ENCODE data around the gene CCDC33. TPM values are rescaled to one million over a fixed set of nuclear protein-coding genes. Genes with fewer than 3 reads are reported as not detected.

CCDC33 gene
- total RNA-seq, 4 donors from 2014 or later = 0.13 TPM; not detected in 3

- H3K27ac ChIP-seq = no peak overlapping the region
- H3K27me3 ChIP-seq = no peaks in the 10 kb centered on the region
- H3K4me3 ChIP-seq (replicated peaks in 1 of 3) = no peak overlapping the region
- 95 to 96% methylated on average over 8 to 9 of the region's 9 CpGs for WGBS, 2 donors
- no peak for DNase-seq
- H3K9me3 ChIP-seq = no peaks in the 10 kb centered on the region
- H3K4me1 ChIP-seq = no peaks in the 10 kb centered on the region
- intact Hi-C loops (cut with DNase I) = no loop called here
- TF ChIP-seq POLR2A (IDR thresholded peaks at IDR 0.05) = no peak
- TF ChIP-seq CTCF (IDR thresholded peaks at IDR 0.05) = no peak
- no peaks in the 10 kb centered on the region for H3K36me3 ChIP-seq
Observed at GRCh38 chr15:74339371-74339770, 103.2 kb downstream of the CCDC33 start.

DNA sequence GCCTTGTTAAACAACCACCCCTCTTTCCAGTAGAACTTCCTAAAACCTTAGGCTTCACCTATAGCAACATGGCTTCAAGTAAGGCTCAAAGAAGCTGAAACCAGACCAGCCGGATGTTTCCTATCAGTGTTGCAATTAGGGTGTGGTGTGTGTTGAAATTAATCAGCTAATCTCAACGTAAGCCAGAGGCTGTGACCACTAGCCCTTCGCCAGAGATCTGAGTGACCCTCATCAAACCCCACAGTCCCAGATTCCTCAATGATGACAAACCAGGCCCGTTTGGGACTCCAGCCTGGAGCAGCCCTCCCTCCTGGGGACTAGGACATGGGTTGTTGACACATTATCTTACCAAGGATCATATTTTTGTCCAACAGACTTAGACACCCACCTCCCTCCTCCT lies 104.0 kb downstream of the CCDC33 start:
- Histone ChIP-seq H3K27me3 (no peaks in the 10 kb centered on the region), H3K4me3 (replicated peaks in 1 of 3) (no peak overlapping the region), H3K27ac (no peak overlapping the region), H3K9me3 (no peaks in the 10 kb centered on the region), H3K4me1 (no peaks in the 10 kb centered on the region), H3K36me3 (no peaks in the 10 kb centered on the region)
- no peak for DNase-seq
- WGBS, 2 donors = 63 to 64% methylated on average over 4 of the region's 4 CpGs
- TF ChIP-seq POLR2A (IDR thresholded peaks at IDR 0.05) = no peak
- TF ChIP-seq CTCF (IDR thresholded peaks at IDR 0.05) = no peak
- intact Hi-C loops (cut with DNase I) = no loop called here

DNA sequence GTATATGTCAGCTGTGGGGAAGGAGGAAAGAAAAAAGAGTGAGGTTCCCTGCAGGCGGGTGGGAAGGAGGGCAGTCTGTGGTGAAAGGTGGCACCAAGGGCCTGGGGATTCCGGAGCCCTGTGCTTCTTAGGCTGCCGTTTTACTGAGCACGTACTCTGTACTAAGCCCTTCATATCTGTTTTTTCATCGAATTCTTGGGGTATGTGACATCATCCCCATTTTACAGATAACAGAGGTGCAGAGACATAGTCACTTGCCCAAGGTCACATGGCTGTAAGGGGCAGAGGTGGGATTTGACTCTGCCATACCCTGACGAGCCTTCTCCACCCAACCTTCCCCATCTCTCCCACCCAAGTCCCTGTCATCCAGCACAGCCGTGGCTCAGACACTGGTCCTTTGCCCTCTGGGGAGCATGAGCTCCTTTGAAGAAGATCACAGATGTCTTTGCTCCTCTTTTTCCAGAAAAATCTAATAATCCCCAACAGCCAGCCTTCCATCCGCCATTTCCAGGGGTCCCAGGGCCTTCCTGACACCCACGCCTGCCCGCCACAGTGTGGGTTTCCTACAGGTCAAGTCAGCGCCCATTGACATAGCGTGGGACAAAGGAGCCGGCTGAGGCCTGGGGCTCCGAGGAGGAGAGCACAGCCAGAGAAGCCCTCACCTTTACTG lies 107.1 kb downstream of the CCDC33 start:
- no peak for DNase-seq
- TF ChIP-seq CTCF (IDR thresholded peaks at IDR 0.05) (no peak), POLR2A (IDR thresholded peaks at IDR 0.05) (no peak)

GRCh38 chr15:74343797-74344127 lies 107.6 kb downstream of the CCDC33 start:
- no peak overlapping the region for H3K4me3 ChIP-seq (replicated peaks in 1 of 3)
- H3K9me3 ChIP-seq = no peaks in the 10 kb centered on the region
- no peaks in the 10 kb centered on the region for H3K27me3 ChIP-seq
- TF ChIP-seq POLR2A (IDR thresholded peaks at IDR 0.05) = no peak
- no peak for TF ChIP-seq CTCF (IDR thresholded peaks at IDR 0.05)
- 90 to 95% methylated on average over 8 of the region's 8 CpGs for WGBS, 2 donors
- no peaks in the 10 kb centered on the region for H3K36me3 ChIP-seq
- no peak for DNase-seq
- intact Hi-C loops (cut with DNase I) = no loop called here
- no peaks in the 10 kb centered on the region for H3K4me1 ChIP-seq
- no peak overlapping the region for H3K27ac ChIP-seq

More for the DNA sequence above, 107.1 kb downstream of the CCDC33 start:
- no peaks in the 10 kb centered on the region for H3K36me3 ChIP-seq
- H3K4me3 ChIP-seq (replicated peaks in 1 of 3) = no peak overlapping the region
- 96% methylated on average over 13 to 14 of the region's 14 CpGs for WGBS, 2 donors
- H3K27me3 ChIP-seq = no peaks in the 10 kb centered on the region
- intact Hi-C loops (cut with DNase I) = no loop called here
- no peaks in the 10 kb centered on the region for H3K9me3 ChIP-seq
- H3K27ac ChIP-seq = no peak overlapping the region
- no peaks in the 10 kb centered on the region for H3K4me1 ChIP-seq

- H3K9me3 ChIP-seq = no peaks in the 10 kb centered on the region
- no peaks in the 10 kb centered on the region for H3K27me3 ChIP-seq
- H3K4me1 ChIP-seq = no peaks in the 10 kb centered on the region
- H3K4me3 ChIP-seq (replicated peaks in 1 of 3) = no peak overlapping the region
- WGBS, 2 donors = 86 to 87% methylated on average over 10 of the region's 10 CpGs
- H3K27ac ChIP-seq = no peak overlapping the region
- DNase-seq = no peak
- intact Hi-C loops (cut with DNase I) = no loop called here
- no peak for TF ChIP-seq CTCF (IDR thresholded peaks at IDR 0.05)
- TF ChIP-seq POLR2A (IDR thresholded peaks at IDR 0.05) = no peak
- H3K36me3 ChIP-seq = no peaks in the 10 kb centered on the region
Observed at GRCh38 chr15:74345051-74345450, 108.9 kb downstream of the CCDC33 start.
